D341Med (cell line): Measurements from ENCODE around the gene CHTOP.
A peak's percentile ranks its signal among the peaks of the same experiment; 100 is the strongest.
"Not testable (repeated sequence)": the region's sequence is repeated elsewhere in the genome, so short reads cannot be mapped to it uniquely, and the experiment has no call there.

Experiments used
- DNase-seq: peaks from one replicate; pipeline ENCODE4 v3.0.0; 2012; ENCODE audit warnings: low spot score

CHTOP gene

DNA sequence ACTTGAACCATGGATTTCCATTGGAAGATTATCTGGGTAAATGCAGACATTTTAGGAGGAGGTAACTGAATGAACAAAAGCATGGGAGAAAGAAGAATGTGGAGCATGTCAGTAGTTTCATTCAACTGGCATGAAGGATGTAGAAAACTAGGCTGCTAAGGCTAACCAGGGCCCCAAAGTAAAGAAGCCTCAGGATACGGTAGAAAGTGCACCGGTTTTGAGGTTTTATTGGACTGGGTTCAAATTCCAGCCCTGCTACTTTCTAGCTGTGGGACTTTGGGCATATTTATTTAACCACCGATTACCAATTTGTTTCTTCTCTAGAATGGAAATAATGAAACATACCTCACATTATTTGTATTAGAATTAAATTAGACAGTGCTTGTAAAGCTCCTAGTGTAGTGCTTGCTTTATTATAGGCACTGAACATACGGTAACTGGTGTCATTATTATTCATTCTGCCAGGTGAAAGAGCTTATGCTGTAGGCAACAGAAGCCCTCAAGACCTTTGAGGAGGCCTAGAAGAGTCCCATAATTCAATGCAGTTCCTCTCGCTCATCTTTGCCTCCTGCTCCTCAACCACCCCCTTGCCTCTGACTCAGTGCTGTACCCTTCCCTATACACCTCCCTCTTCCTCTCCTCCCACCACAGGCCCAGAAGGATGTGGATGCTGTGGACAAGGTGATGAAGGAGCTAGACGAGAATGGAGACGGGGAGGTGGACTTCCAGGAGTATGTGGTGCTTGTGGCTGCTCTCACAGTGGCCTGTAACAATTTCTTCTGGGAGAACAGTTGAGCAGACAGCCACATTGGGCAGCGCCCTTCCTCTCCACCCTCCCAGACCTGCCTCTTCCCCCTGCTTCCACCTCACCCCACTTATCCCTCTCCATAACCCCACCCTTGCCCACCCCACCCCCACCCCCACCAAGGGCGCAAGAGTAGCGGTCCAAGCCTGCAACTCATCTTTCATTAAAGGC, 2.5 kb upstream of the CHTOP start:
- no peak for DNase-seq

DNA sequence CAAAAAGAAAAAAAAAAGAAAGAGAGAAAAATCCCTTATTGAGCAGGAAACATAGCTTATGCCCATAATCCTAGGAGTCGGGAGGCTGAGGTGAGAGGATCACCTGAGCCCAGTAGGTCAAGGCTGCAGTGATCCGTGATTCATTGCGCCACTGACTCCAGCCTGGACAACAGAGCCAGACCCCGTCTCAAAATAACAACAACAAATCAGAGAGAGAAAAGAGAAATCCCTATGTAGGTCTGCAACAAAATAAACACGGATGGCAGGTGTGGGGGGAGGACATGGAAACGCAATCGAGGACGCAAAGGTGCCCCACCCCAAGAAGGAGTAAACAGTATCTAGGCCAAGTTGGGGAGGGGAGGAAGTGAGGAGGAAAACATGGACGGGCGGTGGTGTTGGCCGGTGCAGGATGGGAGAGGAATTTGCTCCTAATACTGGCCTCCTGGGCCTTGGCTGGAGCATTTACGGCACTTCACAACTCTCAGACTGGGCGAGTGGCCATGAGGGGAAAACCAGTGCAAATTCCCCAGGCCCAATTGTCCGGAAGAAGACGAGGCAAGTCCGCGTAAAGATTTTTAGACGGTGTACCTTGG, 609 bp upstream of the CHTOP start:
- no peak for DNase-seq

DNA sequence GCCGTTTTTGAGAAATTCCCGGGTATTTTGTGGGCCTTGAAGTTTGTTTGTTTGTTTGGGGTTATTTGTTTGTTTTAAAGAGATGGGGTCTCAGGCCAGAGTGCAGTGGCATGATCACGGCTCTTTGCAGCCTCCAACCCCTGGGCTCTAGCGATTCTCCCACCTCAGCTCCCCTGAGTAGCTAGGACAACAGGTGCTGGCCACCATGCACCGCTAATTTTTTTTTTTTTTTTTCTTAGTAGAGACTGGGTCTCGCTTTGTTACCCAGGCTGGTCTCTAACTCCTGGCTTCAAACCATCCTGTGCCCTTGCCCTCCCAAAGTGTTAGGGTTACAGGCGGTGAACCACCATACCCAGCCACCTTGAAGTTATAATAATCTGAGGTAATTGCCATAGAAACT, 2.0 kb downstream of the CHTOP start:
- no peak for DNase-seq

DNA sequence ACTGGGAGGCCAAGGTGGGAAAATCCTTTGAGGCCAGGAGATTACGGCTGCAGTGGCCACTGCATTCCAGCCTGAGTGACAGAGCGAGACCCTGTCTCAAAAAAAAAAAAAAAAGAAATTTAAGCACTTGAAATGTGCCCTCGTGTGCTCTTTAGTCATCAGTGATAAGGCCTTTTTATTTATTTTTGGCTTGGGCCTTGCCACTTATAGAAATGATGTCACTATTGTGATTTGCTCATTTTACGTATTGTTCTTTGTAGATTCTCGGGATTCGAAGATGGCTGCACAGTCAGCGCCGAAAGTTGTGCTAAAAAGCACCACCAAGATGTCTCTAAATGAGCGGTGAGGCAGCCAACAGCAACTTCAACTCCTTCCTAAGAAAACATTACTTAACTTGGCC, 2.4 kb downstream of the CHTOP start:
- DNase-seq: no peak

DNA sequence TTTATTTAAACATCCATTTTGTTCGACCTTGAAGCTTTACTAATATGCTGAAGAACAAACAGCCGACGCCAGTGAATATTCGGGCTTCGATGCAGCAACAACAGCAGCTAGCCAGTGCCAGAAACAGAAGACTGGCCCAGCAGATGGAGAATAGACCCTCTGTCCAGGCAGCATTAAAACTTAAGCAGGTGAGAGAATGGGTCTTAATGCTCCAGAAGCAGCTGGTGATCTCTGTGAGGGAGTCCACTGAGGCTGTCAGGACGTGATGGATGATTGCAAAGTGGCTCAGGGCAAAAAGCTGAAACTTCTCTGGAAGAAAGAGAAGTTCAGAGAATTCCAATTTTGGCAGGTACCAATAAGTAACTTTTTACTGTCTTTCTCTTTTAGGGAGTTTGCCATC, 4.4 kb downstream of the CHTOP start:
- DNase-seq: no peak

DNA sequence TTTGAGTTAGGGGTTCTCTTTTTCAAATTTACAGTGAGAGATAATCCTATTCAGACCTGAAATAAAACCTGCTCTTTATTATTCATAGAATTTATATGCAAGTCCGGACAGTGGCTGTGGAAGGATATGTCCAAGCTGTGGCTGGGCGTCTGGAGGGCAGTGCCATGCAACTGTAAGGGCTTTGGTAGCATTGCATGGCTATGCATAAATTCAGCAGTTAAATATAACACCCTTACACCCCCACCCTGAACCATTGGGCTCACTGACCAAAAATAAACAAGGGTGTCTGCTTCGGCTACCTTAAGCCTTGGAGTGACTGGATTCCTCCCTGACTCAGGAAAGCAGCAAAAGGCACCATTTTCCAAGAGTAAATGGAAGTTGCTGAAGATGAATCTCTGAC, 5.4 kb downstream of the CHTOP start:
- DNase-seq: no peak

DNA sequence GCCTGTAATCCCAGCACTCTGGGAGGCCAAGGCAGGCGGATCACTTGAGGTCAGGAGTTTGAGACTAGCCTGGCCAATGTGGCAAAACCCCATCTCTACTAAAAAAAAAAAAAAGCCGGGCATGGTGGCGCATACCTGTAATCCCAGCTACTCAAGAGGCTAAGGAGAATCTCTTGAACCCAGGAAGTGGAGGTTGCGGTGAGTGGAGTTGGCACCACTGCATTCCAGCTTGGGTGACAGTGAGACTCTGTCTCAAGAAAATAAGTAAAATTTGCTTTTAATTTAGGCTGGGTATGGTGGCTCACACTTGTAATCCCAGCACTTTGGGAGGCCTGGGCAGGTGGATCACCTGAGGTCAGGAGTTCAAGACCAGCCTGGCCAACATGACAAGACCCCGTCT, 6.3 kb downstream of the CHTOP start:
- not testable (repeated sequence) for DNase-seq

DNA sequence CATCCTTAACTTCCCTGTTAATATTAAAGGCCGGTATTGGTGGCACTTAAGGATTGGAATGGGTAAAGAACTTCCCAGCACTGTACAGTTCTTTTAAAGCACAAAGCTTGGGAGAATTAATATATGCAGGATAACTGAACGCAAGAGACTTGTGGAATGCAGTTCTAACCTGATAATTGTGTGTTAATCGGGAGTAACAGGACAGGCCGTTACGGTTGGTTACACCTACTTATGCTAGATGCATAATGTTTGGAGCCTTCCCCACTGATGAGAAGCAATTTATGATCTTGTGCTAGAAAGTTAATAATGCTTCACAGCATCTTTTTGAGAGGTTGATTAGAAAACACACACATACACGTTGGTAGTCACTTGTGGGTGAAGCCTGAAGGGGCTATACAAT, 7.0 kb downstream of the CHTOP start:
- DNase-seq: no peak

DNA sequence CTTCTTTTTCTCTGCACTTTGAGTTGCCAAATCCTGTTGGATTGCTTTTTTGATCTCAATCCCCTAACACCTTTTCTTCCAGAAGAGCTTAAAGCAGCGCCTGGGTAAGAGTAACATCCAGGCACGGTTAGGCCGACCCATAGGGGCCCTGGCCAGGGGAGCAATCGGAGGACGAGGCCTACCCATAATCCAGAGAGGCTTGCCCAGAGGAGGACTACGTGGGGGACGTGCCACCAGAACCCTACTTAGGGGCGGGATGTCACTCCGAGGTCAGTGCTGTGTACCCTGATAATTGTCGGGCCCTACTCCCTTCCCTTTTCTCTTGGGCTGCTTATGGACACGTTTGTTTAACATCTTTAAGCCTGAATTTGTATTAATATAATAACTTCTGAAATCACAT, 8.3 kb downstream of the CHTOP start:
- DNase-seq: no peak

DNA sequence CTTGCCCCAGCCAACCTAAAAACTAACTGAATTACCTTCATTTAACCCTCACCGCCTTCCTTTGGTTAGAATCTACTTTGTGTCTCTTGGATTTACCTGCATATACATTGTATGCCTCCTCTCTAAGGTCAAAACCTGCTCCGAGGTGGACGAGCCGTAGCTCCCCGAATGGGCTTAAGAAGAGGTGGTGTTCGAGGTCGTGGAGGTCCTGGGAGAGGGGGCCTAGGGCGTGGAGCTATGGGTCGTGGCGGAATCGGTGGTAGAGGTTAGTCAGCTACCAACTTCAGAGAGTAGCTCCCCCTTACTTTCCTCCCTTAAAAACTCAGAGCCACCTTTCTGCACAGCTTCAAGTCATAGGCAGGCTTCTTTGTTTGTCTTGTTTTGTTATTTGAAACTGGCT, 9.2 kb downstream of the CHTOP start:
- no peak for DNase-seq

DNA sequence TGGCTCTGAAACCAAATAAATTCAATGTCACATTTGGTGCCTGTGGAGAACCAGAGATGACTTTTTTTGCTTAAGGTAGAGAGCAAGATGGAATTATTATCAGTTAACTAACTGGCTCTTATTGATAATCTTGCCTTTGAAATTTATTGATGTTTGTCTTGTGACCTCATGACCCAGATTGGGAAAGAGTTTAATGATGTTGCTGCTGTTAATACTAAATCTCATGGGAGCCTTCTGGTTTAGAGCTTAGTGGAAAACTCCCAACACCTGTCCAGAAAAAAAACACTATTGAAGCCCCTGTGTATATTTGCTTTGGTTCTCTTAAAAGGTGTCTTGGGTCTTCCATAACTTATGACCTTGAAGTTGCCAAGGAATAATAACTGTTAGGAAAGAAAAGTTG, 9.9 kb downstream of the CHTOP start:
- DNase-seq: no peak

DNA sequence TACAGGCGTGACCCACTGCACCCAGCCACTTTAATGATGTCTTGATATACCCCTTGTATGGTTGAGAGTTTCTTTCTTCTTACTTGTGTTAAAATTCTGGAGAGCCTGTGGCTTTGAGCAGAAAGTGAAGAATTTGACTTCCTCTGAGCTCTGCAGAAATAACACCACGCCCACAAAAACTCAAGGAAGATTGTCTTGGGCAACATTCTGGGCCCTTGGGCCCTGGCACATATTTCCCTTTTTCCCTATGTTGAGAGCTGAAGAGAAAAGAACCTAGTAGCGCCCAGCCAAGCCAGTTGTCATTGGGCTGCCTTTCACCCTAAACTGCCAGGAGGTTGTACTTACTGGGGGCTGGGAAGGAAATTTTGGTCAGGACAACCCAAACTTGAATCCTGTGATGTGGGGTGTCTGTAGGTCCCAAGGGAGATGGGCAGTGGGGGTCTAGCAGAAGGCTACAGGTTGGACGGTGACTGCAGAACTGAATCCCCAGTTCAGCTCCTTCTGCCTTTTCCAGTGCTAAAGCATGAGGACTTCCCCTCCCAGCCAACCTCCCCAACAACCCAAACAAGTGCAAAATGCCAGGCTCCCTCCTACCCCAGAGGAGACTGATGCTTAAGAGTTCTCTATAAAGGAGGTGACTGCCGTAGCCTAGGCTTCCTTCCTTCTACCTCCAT, 12.9 kb downstream of the CHTOP start:
- DNase-seq: no peak

DNA sequence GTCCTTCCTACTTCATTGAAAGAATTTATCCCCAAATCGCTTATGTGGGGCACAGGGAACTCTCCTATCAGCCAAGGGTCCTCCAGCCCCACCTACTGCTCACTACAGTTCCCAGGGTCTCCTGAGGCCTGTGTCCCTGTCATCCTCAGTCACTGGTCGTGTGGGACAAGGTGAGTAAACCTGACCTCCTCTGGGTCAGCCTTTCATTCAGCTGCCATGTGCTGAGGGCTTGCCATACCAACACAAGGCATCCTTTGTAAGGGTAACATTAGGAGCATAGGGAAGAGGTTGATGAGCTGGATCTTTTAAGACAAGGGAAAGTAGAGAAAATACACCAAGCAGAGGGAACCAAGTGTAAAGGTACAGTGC, 13.5 kb downstream of the CHTOP start:
- no peak for DNase-seq

DNA sequence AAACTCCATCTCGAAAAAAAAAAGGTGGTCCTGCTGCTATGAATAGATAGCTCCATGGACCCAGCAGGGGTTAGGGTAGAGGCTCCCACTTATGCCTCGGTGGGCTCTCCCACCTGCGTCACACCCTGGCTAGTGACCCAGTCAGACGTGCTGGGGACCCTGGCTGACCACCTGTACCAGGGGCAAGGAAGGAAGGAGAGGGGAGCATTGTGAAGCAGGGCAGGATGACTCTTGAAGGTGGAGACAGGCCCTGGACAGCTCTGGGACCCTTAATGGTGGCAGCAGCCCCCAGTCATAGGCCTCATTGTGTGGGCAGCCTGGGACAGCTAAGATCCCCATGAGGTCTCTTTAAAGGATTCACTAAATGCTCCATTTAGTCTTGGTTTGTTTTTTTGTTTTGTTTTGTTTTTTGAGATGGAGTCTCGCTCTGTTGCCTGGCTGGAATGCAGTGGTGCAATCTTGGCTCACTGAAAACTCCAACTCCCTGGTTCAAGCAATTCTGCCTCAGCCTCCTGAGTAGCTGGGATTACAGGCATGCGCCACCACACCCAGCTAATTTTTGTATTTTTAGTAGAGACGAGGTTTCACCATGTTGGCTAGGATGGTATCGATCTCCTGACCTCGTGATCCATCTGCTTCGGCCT, 14.3 kb downstream of the CHTOP start:
- no peak for DNase-seq

DNA sequence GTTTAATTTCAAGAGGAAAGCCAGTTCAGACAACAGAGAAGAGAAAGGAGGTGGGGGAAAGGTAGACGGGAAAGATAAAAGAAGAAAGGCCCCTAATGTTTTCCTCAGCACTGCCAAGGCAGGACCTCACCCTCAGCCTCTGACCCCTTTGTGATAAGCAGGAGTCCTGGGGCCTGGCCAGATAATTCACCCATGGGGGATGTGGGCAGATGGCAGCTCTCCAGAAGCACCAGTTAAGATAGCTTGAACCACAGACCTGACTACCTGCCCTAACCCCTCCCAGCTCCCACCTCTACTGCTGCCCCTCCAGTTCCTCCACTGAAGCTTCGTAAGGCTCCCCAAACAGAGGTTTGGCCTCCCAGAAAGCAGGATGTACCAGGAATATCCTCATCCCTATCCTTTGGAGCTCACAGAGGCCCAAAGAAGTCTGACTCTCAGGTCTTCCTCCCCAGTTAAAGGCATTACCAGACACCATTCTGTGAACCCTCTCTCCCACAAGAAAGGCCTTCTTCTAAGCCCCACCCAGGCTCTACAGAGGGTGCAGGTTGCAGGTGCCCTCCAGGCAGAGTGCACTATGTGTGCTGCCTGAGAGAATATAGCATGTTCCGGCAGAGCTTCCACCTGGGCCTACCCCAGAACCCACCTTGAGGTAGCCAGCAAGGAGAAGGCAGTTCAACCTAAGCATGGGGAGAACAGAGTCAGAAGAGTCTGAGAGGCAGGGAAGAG, 15.4 kb downstream of the CHTOP start:
- no peak for DNase-seq

DNA sequence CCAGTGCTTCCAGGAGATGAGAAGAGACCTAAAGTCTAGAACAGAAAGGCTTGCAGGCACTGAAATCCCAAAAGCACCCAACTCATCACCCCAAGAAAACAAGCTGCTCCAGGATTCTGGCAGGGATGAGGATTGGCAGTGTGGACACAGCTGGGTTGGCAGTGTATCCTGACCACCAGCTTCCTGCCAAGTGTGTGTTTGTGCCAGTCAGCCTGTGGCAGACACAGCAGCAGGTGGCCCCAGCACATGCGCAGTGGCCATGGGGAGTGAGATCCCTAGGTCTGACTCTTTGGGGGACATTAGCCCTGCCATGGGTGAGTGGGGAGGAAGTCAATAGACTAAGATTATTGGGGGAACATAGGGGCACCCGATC, 16.0 kb downstream of the CHTOP start:
- DNase-seq: no peak

DNA sequence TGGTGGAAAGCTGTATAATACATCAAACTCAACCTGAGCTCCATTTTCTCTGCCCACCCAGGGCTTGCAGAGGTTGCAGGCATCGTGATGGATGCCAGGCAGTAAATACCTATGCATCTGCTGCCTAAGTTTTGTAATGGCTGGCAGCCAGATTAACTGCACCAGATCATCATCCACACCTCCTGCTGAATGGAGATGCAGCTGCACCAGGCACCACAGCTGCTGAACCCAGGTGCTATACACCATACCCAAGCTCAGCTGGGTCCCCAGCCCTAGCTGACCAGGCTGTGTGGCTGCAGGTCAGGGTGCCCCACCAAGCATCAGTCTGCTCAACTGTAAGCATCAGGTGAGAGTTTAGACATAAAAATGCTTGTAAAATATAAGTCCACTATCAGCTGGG, 17.9 kb downstream of the CHTOP start:
- no peak for DNase-seq

DNA sequence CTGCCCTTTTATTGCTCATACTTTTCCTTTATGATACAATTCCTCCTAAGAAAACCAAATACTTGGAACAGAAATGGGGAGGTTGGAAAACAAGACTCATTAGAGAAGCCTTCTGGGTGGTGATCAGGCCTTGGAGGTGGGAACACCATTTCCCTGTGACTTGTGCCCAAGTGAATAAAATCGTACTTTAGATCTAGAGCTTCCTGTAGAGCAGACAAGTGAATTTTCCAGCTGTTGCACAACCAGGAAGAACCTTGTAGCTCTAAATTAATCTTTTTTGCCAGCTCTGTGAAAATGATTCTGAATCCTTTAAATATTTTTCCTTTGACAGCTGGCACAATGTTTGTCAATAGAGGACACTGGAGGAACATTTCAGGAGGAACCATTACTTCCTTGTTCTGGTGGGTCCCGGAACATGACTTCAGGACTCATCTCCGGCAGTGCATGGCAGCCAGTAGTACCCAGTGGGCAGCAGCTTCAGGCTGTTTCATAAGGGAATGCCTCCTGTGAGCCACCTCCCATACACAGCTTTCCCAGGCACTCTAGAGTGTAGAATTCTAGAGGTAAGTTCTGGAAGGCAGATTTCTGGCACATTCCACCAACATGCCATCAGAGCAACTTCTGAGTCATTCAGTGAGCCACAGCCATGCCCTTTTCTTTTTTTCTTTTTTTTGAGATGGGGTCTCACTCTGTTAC, 19.1 kb downstream of the CHTOP start:
- DNase-seq: no peak

DNA sequence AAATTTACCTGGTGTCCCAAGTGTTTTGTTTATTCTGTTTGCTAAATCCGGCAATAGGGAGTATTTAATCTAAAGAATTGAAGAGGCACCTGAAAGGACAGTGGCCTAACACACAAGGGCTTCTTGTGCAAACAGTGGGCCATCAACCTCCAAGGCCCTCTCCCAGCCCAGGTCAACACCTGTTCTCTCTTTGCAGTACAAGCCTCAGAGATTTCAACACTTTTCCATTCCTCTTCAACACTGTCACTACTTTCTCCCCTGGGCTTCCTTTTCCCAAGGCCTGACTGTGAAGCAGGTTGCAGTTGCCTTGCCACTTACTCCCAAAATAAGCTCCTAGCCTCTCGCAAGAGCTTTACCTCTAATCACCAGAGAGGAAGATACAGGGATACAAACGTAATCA, 21.5 kb downstream of the CHTOP start:
- DNase-seq: no peak

DNA sequence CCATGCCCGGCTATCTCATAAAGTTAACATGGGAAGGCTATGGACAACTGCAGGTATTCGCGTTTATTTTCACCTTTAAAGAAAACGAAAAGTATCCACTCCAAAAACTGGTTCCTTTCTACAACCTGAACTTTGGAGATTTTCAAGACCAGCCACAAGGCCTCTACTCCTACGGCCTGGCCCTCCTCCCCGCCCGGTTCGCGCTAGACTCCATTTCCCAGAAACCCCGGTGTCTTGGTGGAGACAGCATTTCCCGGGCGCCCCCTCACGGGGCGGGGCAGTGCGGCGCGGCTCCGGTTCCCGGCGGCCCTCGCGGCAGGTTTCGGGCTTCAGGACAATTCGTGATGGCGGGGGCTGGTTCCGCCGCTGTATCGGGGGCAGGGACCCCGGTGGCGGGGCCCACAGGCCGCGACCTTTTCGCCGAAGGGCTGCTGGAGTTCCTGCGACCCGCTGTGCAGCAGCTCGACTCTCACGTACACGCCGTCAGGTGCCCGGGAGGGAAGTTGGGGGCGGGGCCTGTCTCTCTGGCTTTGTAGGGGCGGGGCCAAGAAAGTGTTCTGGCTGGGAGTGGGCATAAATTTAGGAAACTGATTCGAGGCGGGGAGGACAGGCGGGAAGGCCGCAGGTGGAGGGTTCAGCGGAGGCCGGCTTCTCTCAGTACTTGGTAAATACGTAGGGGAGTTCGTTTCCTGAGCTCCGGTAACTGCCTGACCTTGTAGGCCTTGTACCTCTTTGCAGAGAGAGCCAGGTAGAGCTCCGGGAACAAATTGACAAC, 24.7 kb downstream of the CHTOP start, which contains the start of gene SNAPIN:
Gene SNAPIN (plus strand): TSS at position 304 of the 775 bp plus-strand sequence. CDS start 41 bp downstream, at position 345.
- peak; percentile 97 for DNase-seq

DNA sequence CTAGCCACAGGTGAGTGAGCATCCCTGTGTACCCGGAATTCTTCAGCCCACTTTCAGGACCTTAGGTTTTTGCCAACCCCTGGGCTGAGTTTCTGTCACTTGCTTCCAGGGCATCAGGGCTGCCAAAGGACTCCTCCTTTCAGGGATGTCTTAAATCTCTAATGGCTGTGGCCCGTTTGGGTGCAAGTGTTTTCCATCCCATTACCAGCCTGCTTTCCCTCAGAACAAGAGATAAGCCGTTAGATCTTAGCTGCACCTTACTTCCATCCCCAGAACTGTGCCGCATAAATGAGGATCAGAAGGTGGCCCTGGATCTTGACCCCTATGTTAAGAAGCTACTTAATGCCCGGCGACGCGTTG, 25.3 kb downstream of the CHTOP start:
- no peak for DNase-seq
